D721Med (cell line): Measurements from ENCODE around the gene NDUFAF5.

Experiments used
- DNase-seq: peaks from one replicate; pipeline ENCODE4 v3.0.0; 2011; ENCODE audit warnings: low spot score; ENCODE audit not compliant: insufficient read length
- FAIRE-seq: peaks from 2 replicates; lab custom pipeline; 2011; peaks lifted over from hg19 to GRCh38; lab: Jason Lieb, UNC
- TF ChIP-seq, protein P1 (sequence below): IDR thresholded peaks from 2 replicates; pipeline ENCODE4 v1.5.1; 2012; ENCODE audit warnings: mild to moderate bottlenecking, control low read depth; ENCODE audit not compliant: insufficient read depth; ENCODE audit errors: missing control alignments

Gene NDUFAF5

GRCh38 chr20:13778827-13779226, 6.0 kb upstream of the NDUFAF5 start:
- TF ChIP-seq, protein P1, sequence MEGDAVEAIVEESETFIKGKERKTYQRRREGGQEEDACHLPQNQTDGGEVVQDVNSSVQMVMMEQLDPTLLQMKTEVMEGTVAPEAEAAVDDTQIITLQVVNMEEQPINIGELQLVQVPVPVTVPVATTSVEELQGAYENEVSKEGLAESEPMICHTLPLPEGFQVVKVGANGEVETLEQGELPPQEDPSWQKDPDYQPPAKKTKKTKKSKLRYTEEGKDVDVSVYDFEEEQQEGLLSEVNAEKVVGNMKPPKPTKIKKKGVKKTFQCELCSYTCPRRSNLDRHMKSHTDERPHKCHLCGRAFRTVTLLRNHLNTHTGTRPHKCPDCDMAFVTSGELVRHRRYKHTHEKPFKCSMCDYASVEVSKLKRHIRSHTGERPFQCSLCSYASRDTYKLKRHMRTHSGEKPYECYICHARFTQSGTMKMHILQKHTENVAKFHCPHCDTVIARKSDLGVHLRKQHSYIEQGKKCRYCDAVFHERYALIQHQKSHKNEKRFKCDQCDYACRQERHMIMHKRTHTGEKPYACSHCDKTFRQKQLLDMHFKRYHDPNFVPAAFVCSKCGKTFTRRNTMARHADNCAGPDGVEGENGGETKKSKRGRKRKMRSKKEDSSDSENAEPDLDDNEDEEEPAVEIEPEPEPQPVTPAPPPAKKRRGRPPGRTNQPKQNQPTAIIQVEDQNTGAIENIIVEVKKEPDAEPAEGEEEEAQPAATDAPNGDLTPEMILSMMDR: no peak
- DNase-seq (no peak), FAIRE-seq (no peak)

GRCh38 chr20:13783528-13783927, 1.3 kb upstream of the NDUFAF5 start:
- no peak for DNase-seq
- TF ChIP-seq, protein P1: no peak
- no peak for FAIRE-seq

GRCh38 chr20:13784271-13784892, 446 bp upstream of the NDUFAF5 start:
- TF ChIP-seq, protein P1: no peak
- no peak for FAIRE-seq
- no peak for DNase-seq

DNA sequence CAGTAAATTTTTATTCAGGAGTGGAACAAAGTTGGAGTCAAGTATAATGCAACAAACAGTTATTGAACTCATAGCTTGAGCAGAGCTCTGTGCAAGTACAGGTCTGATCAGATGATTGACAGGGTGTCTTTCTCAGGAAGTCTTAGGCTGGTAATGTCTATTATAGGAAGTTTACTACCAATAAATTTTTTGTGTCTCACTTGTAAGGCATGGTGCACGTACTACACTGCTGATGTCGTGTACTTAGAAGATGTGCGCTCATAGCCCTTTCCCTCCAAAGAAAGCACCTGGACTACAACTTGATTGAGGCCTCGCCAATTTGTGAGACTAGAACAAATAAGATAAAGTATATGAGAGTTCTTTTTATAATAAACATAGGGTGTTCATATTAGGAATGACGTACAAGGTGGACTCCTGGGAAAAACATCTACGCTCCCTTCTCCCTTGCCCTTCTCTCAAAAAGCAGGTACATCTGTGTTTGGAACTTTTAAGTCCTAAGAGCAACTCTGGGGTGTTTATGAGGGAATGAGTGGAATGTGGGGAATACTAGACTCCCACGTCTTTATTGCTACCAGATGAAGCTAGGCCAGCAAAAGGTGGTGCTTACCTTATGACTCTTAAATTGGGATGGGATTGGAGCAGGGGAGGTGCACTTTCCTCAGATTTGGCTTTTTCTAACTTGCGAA, 1.5 kb downstream of the NDUFAF5 start:
- no peak for FAIRE-seq

DNA sequence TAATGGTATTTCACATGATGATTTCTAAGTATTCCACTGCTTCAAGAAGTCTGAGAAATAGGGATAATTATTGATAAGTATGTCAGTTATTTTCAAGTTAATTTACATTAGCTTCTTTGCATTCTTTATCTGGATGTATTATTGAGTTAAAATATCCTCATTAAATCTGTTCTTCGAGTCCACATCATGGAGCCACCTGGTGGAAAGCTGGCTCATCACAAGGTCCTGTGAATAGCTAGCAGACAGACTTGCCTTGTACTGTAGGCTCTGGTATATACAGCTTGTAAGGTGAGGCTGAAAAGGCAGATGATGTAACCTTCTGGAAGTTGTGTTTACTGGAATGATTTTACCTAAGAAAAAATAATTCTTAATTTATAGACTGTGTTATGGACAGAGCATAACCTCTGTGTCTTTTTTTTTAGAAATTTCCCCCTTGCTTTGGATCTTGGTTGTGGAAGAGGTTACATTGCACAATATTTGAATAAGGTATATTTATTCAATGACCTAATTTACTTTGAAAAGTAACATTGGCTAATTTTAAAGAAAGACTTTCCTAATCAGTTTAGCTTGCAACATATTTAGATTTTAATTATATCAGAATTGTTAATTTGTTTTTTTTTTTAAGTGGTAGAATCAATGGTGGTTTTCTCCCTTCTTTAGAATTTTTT, 3.5 kb downstream of the NDUFAF5 start:
- DNase-seq (no peak), FAIRE-seq (no peak)
- TF ChIP-seq, protein P1: peak; percentile 72

More for the DNA sequence above, 1.5 kb downstream of the NDUFAF5 start:
- TF ChIP-seq, protein P1: no peak
- no peak for DNase-seq

DNA sequence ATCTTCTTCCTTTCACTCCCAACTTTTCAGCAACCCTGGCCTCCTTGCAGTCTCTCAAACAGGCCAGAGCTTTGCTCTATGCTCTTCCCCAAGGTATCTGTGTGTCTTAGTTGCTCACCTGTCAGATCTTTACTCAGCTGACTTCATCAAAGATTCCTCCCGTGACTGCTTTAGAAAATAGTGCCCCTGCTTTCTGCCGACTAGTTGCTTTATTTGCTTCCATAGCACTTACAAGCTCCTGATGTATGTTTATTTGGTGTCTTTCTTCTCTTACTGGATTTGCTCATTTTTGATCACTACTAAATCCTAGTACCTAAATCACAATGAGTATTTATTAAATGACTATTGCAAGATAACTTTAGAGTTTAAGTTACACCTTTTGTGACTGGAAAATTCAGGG, 5.9 kb downstream of the NDUFAF5 start:
- TF ChIP-seq, protein P1: no peak
- DNase-seq: no peak
- no peak for FAIRE-seq
